DND-41 (cell line): Measurements from ENCODE around the gene KNDC1.

Experiments
- ATAC-seq: fragments of 200-7000 bp; cut with Tn5 transposase; 3 replicates; pipeline ENCODE4 v1.9.1; 2021; ENCODE audit warnings: low read depth; ENCODE audit not compliant: insufficient read depth
- DNase-seq: peaks from one replicate; pipeline ENCODE4 v3.0.0-alpha.2; 2020
- H2AFZ ChIP-seq: 2 replicates; pipeline ENCODE4 v1.6.0; 2012; ENCODE audit warnings: low read depth, low read length
- H3K27ac ChIP-seq: 2 replicates; pipeline ENCODE4 v1.5.1; 2012; ENCODE audit warnings: low read length, inconsistent platforms
- H3K27me3 ChIP-seq: fragments of 200-600 bp; sonication (generic); 2 replicates; pipeline ENCODE4 v1.6.0; 2012; ENCODE audit warnings: low read length, mild to moderate bottlenecking, inconsistent platforms; ENCODE audit not compliant: insufficient read depth, poor library complexity
- H3K36me3 ChIP-seq: 2 replicates; pipeline ENCODE4 v1.5.1; 2012; ENCODE audit warnings: low read length, inconsistent platforms; ENCODE audit not compliant: insufficient read depth
- H3K4me1 ChIP-seq: 2 replicates; pipeline ENCODE4 v1.5.1; 2012; ENCODE audit warnings: mild to moderate bottlenecking, low read length; ENCODE audit not compliant: insufficient read depth
- H3K4me2 ChIP-seq: 2 replicates; pipeline ENCODE4 v1.6.0; 2012; ENCODE audit warnings: mild to moderate bottlenecking, moderate library complexity, low read length, inconsistent platforms; ENCODE audit not compliant: insufficient read depth
- H3K4me3 ChIP-seq, 2 experiments: fragments of 200-600 bp in 1 of 2; shearing (Covaris generic) in 1 of 2; 2 replicates each; pipeline ENCODE4 v1.5.1; 2012 to 2016; ENCODE audit warnings: inconsistent platforms in 2 of 2, low read length in 2 of 2, mild to moderate bottlenecking in 2 of 2, low read depth in 1 of 2, moderate library complexity in 1 of 2
- H3K79me2 ChIP-seq: 2 replicates; pipeline ENCODE4 v1.6.0; 2012; ENCODE audit warnings: low read length, inconsistent platforms; ENCODE audit not compliant: insufficient read depth
- H3K9ac ChIP-seq: 2 replicates; pipeline ENCODE4 v1.6.0; 2012; ENCODE audit warnings: low read depth, mild to moderate bottlenecking, inconsistent platforms, low read length, moderate library complexity
- H3K9me3 ChIP-seq: 2 replicates; pipeline ENCODE4 v1.5.1; 2012; ENCODE audit warnings: low read length, moderate library complexity, mild to moderate bottlenecking, inconsistent platforms; ENCODE audit not compliant: insufficient read depth, severe bottlenecking
- H4K20me1 ChIP-seq: 2 replicates; pipeline ENCODE4 v1.6.0; 2012; ENCODE audit warnings: low read length; ENCODE audit not compliant: insufficient read depth
- CTCF ChIP-seq: IDR thresholded peaks from 2 replicates; pipeline ENCODE4 v1.5.1; 2012; ENCODE audit warnings: borderline replicate concordance, low read length, moderate library complexity, mild to moderate bottlenecking; ENCODE audit not compliant: poor library complexity, severe bottlenecking; ENCODE audit errors: extremely low read depth
- EZH2 ChIP-seq: IDR thresholded peaks from 3 replicates; pipeline ENCODE4 v1.6.1; 2012; ENCODE audit warnings: borderline replicate concordance, low read depth, mild to moderate bottlenecking, moderate library complexity, low read length, inconsistent platforms; ENCODE audit not compliant: severe bottlenecking

The KNDC1 gene

GRCh38 chr10:133237588-133238465 lies 77.8 kb downstream of the KNDC1 start, which contains the start of gene VENTX:
VENTX (plus strand) TSS chr10:133237855; CDS start chr10:133237915, 60 bp downstream.
- no peak within 1 kb of the TSS for H3K4me2 ChIP-seq
- no peaks in the 10 kb centered on the region for H3K4me1 ChIP-seq
- no peak within 1 kb of the TSS for H3K9ac ChIP-seq

GRCh38 chr10:133238466-133238804 lies 78.4 kb downstream of the KNDC1 start:
- Histone ChIP-seq H3K9me3 (no peaks in the 10 kb centered on the region), H3K4me3 (no peak overlapping the region), H3K4me1 (no peaks in the 10 kb centered on the region), H3K36me3 (no peaks in the 10 kb centered on the region), H4K20me1 (0 out of 2 replicates have a peak, but pooled peaks cover 3% of the 10 kb centered on the region), H2AFZ (no peak overlapping the region), H3K4me2 (no peak overlapping the region), H3K27ac (no peak overlapping the region), H3K9ac (no peak overlapping the region), H3K79me2 (no peaks in the 10 kb centered on the region), H3K27me3 (no peaks in the 10 kb centered on the region)
- ATAC-seq (no peak), DNase-seq (no peak)
- no peak for TF ChIP-seq CTCF
- no peak for TF ChIP-seq EZH2

More at GRCh38 chr10:133237588-133238465, 77.8 kb downstream of the KNDC1 start, which contains the start of gene VENTX:
- Histone ChIP-seq H3K79me2 (no peaks in the 10 kb centered on the region), H3K27me3 (no peaks in the 10 kb centered on the region), H3K4me3 (no peak within 1 kb of the TSS), H4K20me1 (0 out of 2 replicates have a peak, but pooled peaks cover under 1% of the 10 kb centered on the region), H3K36me3 (no peaks in the 10 kb centered on the region), H3K27ac (no peak within 1 kb of the TSS), H3K9me3 (no peaks in the 10 kb centered on the region), H2AFZ (no peak within 1 kb of the TSS)
- ATAC-seq (no peak), DNase-seq (no peak)
- no peak for TF ChIP-seq CTCF
- no peak for TF ChIP-seq EZH2

GRCh38 chr10:133239990-133240389 lies 80.0 kb downstream of the KNDC1 start:
- H3K27me3 ChIP-seq, result no peaks in the 10 kb centered on the region
- H3K4me2 ChIP-seq, result no peak overlapping the region
- no peak overlapping the region for H2AFZ ChIP-seq
- H3K4me3 ChIP-seq, result no peak overlapping the region
- TF ChIP-seq EZH2, result no peak
- no peak for TF ChIP-seq CTCF
- no peak overlapping the region for H3K9ac ChIP-seq
- no peak for ATAC-seq
- H3K27ac ChIP-seq, result no peak overlapping the region
- H3K79me2 ChIP-seq, result no peaks in the 10 kb centered on the region
- no peaks in the 10 kb centered on the region for H3K36me3 ChIP-seq
- H4K20me1 ChIP-seq, result 0 out of 2 replicates have a peak, but pooled peaks cover 3% of the 10 kb centered on the region
- no peaks in the 10 kb centered on the region for H3K9me3 ChIP-seq
- DNase-seq, result no peak
- no peaks in the 10 kb centered on the region for H3K4me1 ChIP-seq
